Neural cell (in vitro differentiated cells): ENCODE measurements around the gene RELN. TPM values are rescaled to one million over a fixed set of nuclear protein-coding genes. Genes with fewer than 3 reads are reported as not detected.

ENCODE experiments used
- H2AFZ ChIP-seq: fragments of 200-600, 300-800 bp; sonication (generic), shearing (Covaris generic); 2 replicates; pipeline ENCODE4 v1.6.0; 2014; ENCODE audit warnings: low read depth, mild to moderate bottlenecking, antibody characterized with exemption, low read length, moderate library complexity
- H3F3A ChIP-seq: fragments of 200-600 bp; shearing (Covaris generic); 2 replicates; pipeline ENCODE4 v1.6.1; 2016; ENCODE audit warnings: mild to moderate bottlenecking, moderate library complexity, mixed read lengths, antibody characterized with exemption, low read length; ENCODE audit not compliant: insufficient read depth, poor library complexity, severe bottlenecking
- H3K27ac ChIP-seq: fragments of 200-600, 300-800 bp; sonication (generic), shearing (Covaris generic); 2 replicates; pipeline ENCODE4 v1.5.1; 2014; ENCODE audit warnings: mild to moderate bottlenecking, low read length, moderate library complexity
- H3K27me3 ChIP-seq: fragments of 300-800, 200-600 bp; sonication (generic), shearing (Covaris generic); 2 replicates; pipeline ENCODE4 v1.6.0; 2014; ENCODE audit warnings: mild to moderate bottlenecking, low read depth, low read length, moderate library complexity; ENCODE audit not compliant: insufficient read depth
- H3K36me3 ChIP-seq: fragments of 300-800, 200-600 bp; sonication (generic), shearing (Covaris generic); 2 replicates; pipeline ENCODE4 v1.5.1; 2014; ENCODE audit warnings: mild to moderate bottlenecking, antibody characterized with exemption, low read length, moderate library complexity; ENCODE audit not compliant: insufficient read depth
- H3K4me2 ChIP-seq: fragments of 300-800, 200-600 bp; sonication (generic), shearing (Covaris generic); 2 replicates; pipeline ENCODE4 v1.6.0; 2014; ENCODE audit warnings: mild to moderate bottlenecking, low read length
- H3K4me3 ChIP-seq: fragments of 300-800, 200-600 bp; sonication (generic), shearing (Covaris generic); 2 replicates; pipeline ENCODE4 v1.5.1; 2014; ENCODE audit warnings: mild to moderate bottlenecking, low read length, moderate library complexity
- H3K79me2 ChIP-seq: fragments of 200-600 bp; shearing (Covaris generic); replicated peaks from 2 replicates; pipeline ENCODE4 v1.6.0; 2014; ENCODE audit warnings: mild to moderate bottlenecking, low read length, moderate library complexity; ENCODE audit not compliant: insufficient read depth
- H3K9ac ChIP-seq: fragments of 300-800, 200-600 bp; sonication (generic), shearing (Covaris generic); 2 replicates; pipeline ENCODE4 v1.6.1; 2016; ENCODE audit warnings: mild to moderate bottlenecking, low read length, mixed read lengths
- H3K9me2 ChIP-seq: fragments of 200-600 bp; shearing (Covaris generic); 2 replicates; pipeline ENCODE4 v1.6.1; 2016; ENCODE audit warnings: mild to moderate bottlenecking, low read length, mixed read lengths; ENCODE audit not compliant: insufficient read depth
- H3K9me3 ChIP-seq: fragments of 200-600, 300-800 bp; sonication (generic), shearing (Covaris generic); 2 replicates; pipeline ENCODE4 v1.6.1; 2016; ENCODE audit warnings: mild to moderate bottlenecking, mixed run types, low read length, moderate library complexity, mixed read lengths
- H4K20me1 ChIP-seq: fragments of 200-600 bp; shearing (Covaris generic); 2 replicates; pipeline ENCODE4 v1.6.1; 2016; ENCODE audit warnings: mild to moderate bottlenecking, mixed run types; ENCODE audit not compliant: insufficient read depth
- CTCF ChIP-seq: fragments of 450-650 bp; IDR thresholded peaks from 2 replicates; pipeline ENCODE4 v1.5.1; 2014; ENCODE audit warnings: antibody characterized with exemption, mild to moderate bottlenecking, moderate library complexity; ENCODE audit not compliant: poor library complexity, severe bottlenecking
- EP300 ChIP-seq: fragments of 450-650 bp; conservative IDR thresholded peaks from 2 replicates; pipeline ENCODE4 v1.6.1; 2014; ENCODE audit warnings: antibody characterized with exemption, mild to moderate bottlenecking, moderate library complexity; ENCODE audit not compliant: poor library complexity, severe bottlenecking
- EZH2 ChIP-seq: fragments of 200-600, 300-800 bp; shearing (Covaris generic), sonication (generic); IDR thresholded peaks from 2 replicates; pipeline ENCODE4 v1.6.1; 2014; ENCODE audit warnings: antibody characterized with exemption, low read length, borderline replicate concordance, mild to moderate bottlenecking; ENCODE audit not compliant: insufficient read depth, poor library complexity, severe bottlenecking
- MXI1 ChIP-seq: fragments of 450-650 bp; conservative IDR thresholded peaks from 2 replicates; pipeline ENCODE4 v1.6.1; 2014; ENCODE audit warnings: antibody characterized with exemption, mild to moderate bottlenecking; ENCODE audit not compliant: poor library complexity, severe bottlenecking
- POLR2AphosphoS5 ChIP-seq: IDR thresholded peaks from 2 replicates; pipeline ENCODE4 v1.6.1; 2012
- RAD21 ChIP-seq: fragments of 450-650 bp; conservative IDR thresholded peaks from 2 replicates; pipeline ENCODE4 v1.6.1; 2014; ENCODE audit warnings: antibody characterized with exemption, mild to moderate bottlenecking, moderate library complexity
- SMC3 ChIP-seq: fragments of 450-650 bp; conservative IDR thresholded peaks from 2 replicates; pipeline ENCODE4 v1.6.1; 2014; ENCODE audit warnings: antibody characterized with exemption, mild to moderate bottlenecking, moderate library complexity; ENCODE audit not compliant: poor library complexity
- TAF1 ChIP-seq: IDR thresholded peaks from 2 replicates; pipeline ENCODE4 v1.6.1; 2012; ENCODE audit warnings: low read depth
- polyA plus RNA-seq: library from polyadenylated mRNA; depleted of rRNA; stranded (reverse); fragments of >200 nt; gene quantifications from 2 replicates; pipeline ENCODE4 v1.2.3, GENCODE V29; 2014
- TF ChIP-seq, protein P1 (sequence below): IDR thresholded peaks from 2 replicates; pipeline ENCODE4 v1.6.1; 2012; ENCODE audit warnings: borderline replicate concordance

The RELN gene
- polyA plus RNA-seq, 1 donor from 2014 or later, result 178 TPM

DNA sequence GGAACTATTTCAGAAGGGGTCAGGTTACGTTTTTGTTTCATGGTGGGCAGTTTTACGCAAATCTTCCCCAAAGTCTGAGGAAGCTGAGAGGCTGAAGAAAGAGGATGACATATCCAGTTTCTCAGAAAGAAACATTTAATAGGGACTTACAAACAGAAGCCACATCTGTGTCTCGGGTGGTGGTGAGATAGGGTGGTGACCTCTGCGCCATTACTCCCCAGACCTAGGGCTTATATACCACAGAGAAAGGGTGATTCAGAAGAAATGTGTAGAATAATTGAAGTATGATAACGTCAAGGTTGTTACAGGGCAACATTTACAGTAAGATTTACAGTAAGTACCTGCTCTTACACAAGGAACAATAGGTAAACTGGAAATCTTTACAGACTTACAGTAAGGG, 43.0 kb upstream of the RELN start:
- Histone ChIP-seq H3K79me2 (no peaks in the 10 kb centered on the region), H3K27ac (no peak overlapping the region), H3K36me3 (no peaks in the 10 kb centered on the region), H4K20me1 (no peaks in the 10 kb centered on the region), H3K9ac (no peak overlapping the region), H3K4me2 (no peak overlapping the region), H2AFZ (no peak overlapping the region), H3K27me3 (no peaks in the 10 kb centered on the region), H3K9me3 (no peaks in the 10 kb centered on the region), H3K9me2 (no peaks in the 10 kb centered on the region), H3F3A (no peaks in the 10 kb centered on the region), H3K4me3 (no peak overlapping the region)
- TF ChIP-seq RAD21 (no peak), CTCF (no peak), TAF1 (no peak), EZH2 (no peak), SMC3 (no peak), EP300 (no peak), MXI1 (no peak), POLR2AphosphoS5 (no peak)
- TF ChIP-seq, protein P1, sequence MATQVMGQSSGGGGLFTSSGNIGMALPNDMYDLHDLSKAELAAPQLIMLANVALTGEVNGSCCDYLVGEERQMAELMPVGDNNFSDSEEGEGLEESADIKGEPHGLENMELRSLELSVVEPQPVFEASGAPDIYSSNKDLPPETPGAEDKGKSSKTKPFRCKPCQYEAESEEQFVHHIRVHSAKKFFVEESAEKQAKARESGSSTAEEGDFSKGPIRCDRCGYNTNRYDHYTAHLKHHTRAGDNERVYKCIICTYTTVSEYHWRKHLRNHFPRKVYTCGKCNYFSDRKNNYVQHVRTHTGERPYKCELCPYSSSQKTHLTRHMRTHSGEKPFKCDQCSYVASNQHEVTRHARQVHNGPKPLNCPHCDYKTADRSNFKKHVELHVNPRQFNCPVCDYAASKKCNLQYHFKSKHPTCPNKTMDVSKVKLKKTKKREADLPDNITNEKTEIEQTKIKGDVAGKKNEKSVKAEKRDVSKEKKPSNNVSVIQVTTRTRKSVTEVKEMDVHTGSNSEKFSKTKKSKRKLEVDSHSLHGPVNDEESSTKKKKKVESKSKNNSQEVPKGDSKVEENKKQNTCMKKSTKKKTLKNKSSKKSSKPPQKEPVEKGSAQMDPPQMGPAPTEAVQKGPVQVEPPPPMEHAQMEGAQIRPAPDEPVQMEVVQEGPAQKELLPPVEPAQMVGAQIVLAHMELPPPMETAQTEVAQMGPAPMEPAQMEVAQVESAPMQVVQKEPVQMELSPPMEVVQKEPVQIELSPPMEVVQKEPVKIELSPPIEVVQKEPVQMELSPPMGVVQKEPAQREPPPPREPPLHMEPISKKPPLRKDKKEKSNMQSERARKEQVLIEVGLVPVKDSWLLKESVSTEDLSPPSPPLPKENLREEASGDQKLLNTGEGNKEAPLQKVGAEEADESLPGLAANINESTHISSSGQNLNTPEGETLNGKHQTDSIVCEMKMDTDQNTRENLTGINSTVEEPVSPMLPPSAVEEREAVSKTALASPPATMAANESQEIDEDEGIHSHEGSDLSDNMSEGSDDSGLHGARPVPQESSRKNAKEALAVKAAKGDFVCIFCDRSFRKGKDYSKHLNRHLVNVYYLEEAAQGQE, result no peak

DNA sequence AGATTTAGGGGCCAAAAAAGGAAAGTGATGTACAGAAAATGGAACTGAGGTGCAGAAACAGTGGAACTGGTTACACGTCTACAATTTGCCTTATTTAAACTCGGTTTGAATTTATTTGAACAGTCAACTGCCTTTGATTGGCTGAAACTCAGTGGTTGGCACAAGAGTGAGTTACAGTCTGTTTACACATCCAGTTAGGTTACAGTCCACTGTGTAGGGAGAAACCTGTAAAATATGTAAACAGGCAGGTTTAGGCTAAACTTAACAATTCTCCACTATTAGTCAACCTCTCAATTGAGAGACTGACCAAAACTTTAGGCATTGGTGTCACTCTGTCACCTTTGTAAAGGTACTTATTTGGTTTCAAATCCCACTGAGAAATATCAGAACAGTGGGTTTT, 40.3 kb upstream of the RELN start:
- Histone ChIP-seq H3K4me2 (no peak overlapping the region), H3K27ac (no peak overlapping the region), H3K9me3 (no peaks in the 10 kb centered on the region), H4K20me1 (no peaks in the 10 kb centered on the region), H3K4me3 (no peak overlapping the region), H3K9ac (no peak overlapping the region), H3F3A (no peaks in the 10 kb centered on the region), H3K9me2 (no peaks in the 10 kb centered on the region), H3K36me3 (no peaks in the 10 kb centered on the region), H3K27me3 (no peaks in the 10 kb centered on the region), H3K79me2 (no peaks in the 10 kb centered on the region), H2AFZ (no peak overlapping the region)
- TF ChIP-seq CTCF (no peak), EP300 (no peak), SMC3 (no peak), POLR2AphosphoS5 (no peak), MXI1 (no peak), EZH2 (no peak), RAD21 (no peak), TAF1 (no peak)
- TF ChIP-seq, protein P1, result no peak
